ENCODE results near the gene ATP10A.
"Not testable (repeated sequence)": the region's sequence is repeated elsewhere in the genome, so short reads cannot be mapped to it uniquely, and the experiment has no call there.

ATP10A gene

DNA sequence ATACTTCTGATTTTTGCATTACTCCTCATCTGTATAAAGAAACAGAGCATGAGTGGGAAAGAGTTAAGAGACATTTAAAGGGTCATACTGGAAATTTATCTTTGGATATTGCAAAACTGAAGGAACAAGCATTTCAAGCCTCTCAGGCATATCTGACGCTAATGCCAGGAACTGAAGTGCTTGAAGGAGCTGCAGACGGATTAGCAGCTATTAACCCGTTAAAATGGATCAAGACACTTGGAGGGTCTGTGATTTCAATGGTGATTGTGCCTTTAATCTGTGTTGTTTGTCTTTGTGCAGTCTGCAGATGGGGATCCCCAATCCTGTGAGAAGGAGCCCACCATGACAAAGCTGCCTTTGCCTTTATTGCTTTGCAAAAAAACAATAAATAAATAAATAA lies 221.8 kb downstream of the ATP10A start:
- DNase-seq, result no peak

DNA sequence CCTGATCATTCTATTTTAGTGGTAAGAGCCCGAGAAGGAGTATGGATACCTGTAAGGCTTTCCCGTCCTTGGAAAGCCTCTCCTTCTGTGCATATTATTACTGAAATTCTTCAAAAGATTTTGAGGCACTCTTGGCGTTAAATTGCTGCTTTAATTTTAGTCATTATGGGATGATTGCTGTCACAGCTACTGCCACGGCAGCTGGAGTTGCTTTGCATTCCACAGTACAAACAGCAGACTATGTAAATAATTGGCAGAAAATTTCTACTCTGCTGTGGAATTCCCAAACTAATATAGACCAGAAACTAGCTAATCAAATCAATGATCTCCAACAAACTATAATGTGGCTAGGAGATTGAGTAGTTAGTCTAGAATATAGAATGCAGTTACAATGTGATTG lies 222.2 kb downstream of the ATP10A start:
- not testable (repeated sequence) for DNase-seq

DNA sequence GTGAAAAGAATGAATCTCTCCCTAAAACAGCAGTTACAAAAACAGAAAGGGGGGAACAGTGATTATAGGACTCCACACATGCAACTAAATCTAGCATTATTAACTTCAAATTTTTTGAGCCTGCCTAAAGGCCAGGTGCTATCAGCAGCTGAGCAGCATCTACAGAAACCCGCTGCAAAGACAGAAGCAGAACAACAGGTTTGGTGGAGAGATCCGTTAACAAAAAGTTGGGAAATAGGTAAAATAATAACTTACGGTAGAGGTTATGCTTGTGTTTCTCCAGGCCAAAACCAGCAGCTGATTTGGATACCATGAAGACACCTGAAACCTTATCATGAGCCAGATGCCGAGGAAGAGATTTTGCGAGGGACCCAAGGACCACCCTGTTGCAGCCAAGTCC lies 222.7 kb downstream of the ATP10A start:
- DNase-seq, result no peak

DNA sequence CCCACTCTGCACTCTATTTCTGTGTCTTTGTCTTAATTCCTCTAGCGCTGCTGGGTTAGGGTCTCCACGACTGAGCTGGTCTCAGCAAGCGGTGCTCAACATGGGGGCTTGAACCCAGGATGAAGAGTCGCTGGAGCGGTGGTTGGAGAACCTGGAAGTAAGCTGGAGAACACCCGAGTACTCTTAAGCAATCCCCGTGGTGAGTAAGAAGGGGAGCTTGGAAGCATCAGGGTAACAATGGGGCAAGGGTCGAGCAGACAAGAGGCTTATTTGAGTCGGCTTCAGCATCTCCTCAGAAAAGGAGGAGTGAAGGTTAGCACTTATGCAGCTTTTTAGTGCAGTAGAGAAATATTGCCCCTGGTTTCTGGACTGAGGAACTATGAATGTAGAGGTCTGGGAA lies 226.6 kb downstream of the ATP10A start:
- DNase-seq, result not testable (repeated sequence)

DNA sequence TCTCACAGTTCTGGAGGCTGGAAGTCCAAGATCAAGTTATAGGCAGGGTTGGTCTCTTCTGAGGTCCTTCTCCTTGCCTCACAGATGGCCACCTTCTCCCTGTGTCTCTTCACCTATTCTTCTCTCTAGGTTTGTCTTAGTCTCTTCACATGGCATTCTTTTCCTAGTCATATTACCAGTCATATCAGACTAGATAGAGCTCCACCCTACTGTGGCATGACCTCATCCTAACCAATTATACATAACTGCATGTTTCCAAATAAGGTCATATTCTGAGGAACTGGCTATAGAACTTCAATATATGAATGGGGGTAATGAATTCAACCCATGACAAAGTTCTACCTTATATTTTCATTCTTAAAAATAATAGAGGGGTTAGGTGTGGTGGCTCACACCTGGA lies 227.9 kb downstream of the ATP10A start:
- DNase-seq, result no peak

DNA sequence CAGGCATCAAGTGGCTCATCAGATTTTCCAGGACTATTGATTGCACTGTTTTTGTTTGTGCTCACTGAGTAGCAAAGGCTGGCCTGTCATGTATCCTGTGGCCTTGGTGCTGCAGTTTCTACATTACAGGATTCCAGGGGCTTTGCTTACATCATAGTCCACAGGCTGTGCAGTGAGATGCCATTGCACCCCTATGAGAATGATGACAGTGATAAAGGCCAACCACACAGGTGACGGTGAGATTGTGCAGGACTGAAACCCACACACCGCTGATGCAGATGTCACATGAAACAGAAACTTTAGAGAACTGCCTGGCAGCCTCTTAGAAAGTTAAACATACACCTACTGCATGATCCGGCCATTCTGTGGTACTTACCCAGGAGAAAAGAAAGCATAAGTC lies 229.3 kb downstream of the ATP10A start:
- no peak for DNase-seq

DNA sequence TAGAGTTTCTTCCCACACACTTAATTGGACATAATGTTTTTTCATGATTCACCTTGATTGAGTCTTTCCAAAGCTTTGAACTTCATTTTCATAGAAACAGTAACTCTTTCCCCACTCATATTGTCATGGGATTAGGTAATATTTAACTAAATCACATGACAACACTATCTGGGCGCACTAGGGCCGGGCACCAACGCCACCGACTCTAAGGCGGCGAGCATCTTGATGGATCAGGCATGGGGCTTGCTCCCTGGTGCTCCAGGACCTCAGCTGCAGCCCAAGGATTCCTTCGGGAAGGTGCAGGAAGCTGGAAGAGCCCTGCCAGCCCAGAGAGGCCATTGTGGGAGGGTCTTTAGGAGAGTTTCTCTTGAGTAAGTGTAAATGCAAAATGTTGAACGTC lies 231.2 kb downstream of the ATP10A start:
- DNase-seq, result no peak

Data from NCI-H69 (cell line).